Right cardiac atrium (tissue), 5 donors: ENCODE results near the gene PCBP3. TPM values are rescaled to one million over a fixed set of nuclear protein-coding genes. Genes with fewer than 3 reads are reported as not detected.

Experiments
- ATAC-seq, 2 donors: fragments of 200-7000 bp; cut with Tn5 transposase; one replicate each; pipeline versions ENCODE4 v1.8.0 to v1.9.1; 2020; ENCODE audit warnings: moderate library complexity in 2 of 2, mild to moderate bottlenecking in 1 of 2
- DNase-seq, 3 donors: peaks; one replicate each; pipeline ENCODE4 v3.0.0-alpha.2; 2020
- H3K27ac ChIP-seq: one replicate; pipeline ENCODE4 v1.5.1; 2013; ENCODE audit warnings: mild to moderate bottlenecking, low read length, control low read depth, moderate library complexity
- H3K27me3 ChIP-seq: one replicate; pipeline ENCODE4 v1.6.1; 2013; ENCODE audit not compliant: control insufficient read depth, insufficient read depth
- H3K4me1 ChIP-seq: one replicate; pipeline ENCODE4 v1.6.1; 2013; ENCODE audit warnings: low read length; ENCODE audit not compliant: control insufficient read depth, insufficient read depth
- H3K4me3 ChIP-seq: one replicate; pipeline ENCODE4 v1.5.1; 2013; ENCODE audit warnings: low read length, control low read depth
- H3K9me3 ChIP-seq: one replicate; pipeline ENCODE4 v1.6.1; 2013; ENCODE audit warnings: low read length; ENCODE audit not compliant: control insufficient read depth
- WGBS: extraction: QIAGEN DNeasy Blood & Tissue Kit; methylation state at CpG from one replicate; pipeline ENCODE4 v1.1.7; 2013; 5-methylcytosine and 5-hydroxymethylcytosine counted together
- intact Hi-C, 4 donors: fragments of 100-400 bp; cut with DNase I; formaldehyde crosslinking; loops; one replicate each; pipeline versions ENCODE4 v1.11.0 to v1.14.0; 2022 to 2023
- polyA plus RNA-seq: library from polyadenylated mRNA; stranded (reverse); fragments of 200-250 nt; gene quantifications from one replicate; pipeline ENCODE4 v1.2.3, GENCODE V29; 2013
- total RNA-seq, 4 donors: library from RNA; stranded (reverse); fragmentation: NEBNext Ultra II Directional; extraction: Animal tissue kit (Norgen Biotek cat#: 25700); gene quantifications; one replicate each; pipeline ENCODE4 v1.2.1, GENCODE V29; 2021
- donor health status: healthy with polysubstance abuse.
- donor health status: DM: no; HTN: yes; CAD: no.
- donor health status: DM: no; HTN: no; CAD: no.
- donor health status: DM: no; HTN: yes; CAD: no; lungs with severe emphysema.
- donor health status: DM: yes; HTN: yes; CAD: no.

PCBP3 gene
- total and polyA plus RNA-seq, 5 donors, result 1.2 to 4.9 (median 3.4) TPM

DNA sequence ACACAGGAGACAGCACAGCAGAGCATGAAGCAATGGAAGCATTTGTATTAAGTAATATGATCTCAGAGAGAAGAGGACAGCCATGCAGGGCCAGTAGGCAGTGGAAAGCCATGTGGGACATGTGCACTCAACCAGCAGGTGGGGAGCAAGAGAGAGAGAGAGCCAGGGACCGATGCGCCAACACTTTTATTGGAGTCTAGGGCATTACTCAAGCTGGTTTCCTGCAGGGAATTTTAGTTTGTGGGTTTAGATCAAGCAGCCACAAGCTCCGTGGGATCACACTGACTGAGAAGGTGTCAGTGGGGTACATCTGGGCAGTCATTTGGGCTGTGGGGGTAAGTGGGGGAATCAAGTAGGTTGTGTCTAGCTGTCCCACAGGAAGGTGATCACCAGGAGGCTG lies 137.1 kb downstream of the PCBP3 start:
- Histone ChIP-seq H3K4me1 (no peaks in the 10 kb centered on the region), H3K4me3 (no peak overlapping the region), H3K27ac (no peak overlapping the region), H3K9me3 (no peaks in the 10 kb centered on the region), H3K27me3 (no peaks in the 10 kb centered on the region)
- ATAC-seq, result no peak
- intact Hi-C loops, result no loop called here
- DNase-seq, result no peak
- WGBS, result 88% methylated on average over 3 of the region's 3 CpGs

- H3K27ac ChIP-seq, result no peak overlapping the region
- DNase-seq (no peak), ATAC-seq (no peak)
- intact Hi-C loops, result no loop called here
- 70% methylated on average over 4 of the region's 4 CpGs for WGBS
- no peaks in the 10 kb centered on the region for H3K27me3 ChIP-seq
- no peaks in the 10 kb centered on the region for H3K4me1 ChIP-seq
- no peaks in the 10 kb centered on the region for H3K9me3 ChIP-seq
- H3K4me3 ChIP-seq, result no peak overlapping the region
Measured at GRCh38 chr21:45781741-45782140, 138.2 kb downstream of the PCBP3 start.

- Histone ChIP-seq H3K27ac (no peak overlapping the region), H3K4me1 (no peaks in the 10 kb centered on the region), H3K27me3 (no peaks in the 10 kb centered on the region), H3K9me3 (no peaks in the 10 kb centered on the region), H3K4me3 (no peak overlapping the region)
- DNase-seq, result peak in 1 of 3 donors; percentile 10
- intact Hi-C loops, result no loop called here
- no peak for ATAC-seq
- WGBS, result 86% methylated on average over 6 of the region's 6 CpGs
Measured at GRCh38 chr21:45786660-45787059, 143.1 kb downstream of the PCBP3 start.

GRCh38 chr21:45787371-45787770 lies 143.8 kb downstream of the PCBP3 start:
- H3K4me3 ChIP-seq, result no peak overlapping the region
- no peaks in the 10 kb centered on the region for H3K4me1 ChIP-seq
- DNase-seq (no peak), ATAC-seq (no peak)
- intact Hi-C loops, result no loop called here
- no peak overlapping the region for H3K27ac ChIP-seq
- WGBS, result 91% methylated on average over 8 of the region's 8 CpGs
- no peaks in the 10 kb centered on the region for H3K9me3 ChIP-seq
- H3K27me3 ChIP-seq, result no peaks in the 10 kb centered on the region

GRCh38 chr21:45788198-45788597 lies 144.7 kb downstream of the PCBP3 start:
- no peaks in the 10 kb centered on the region for H3K4me1 ChIP-seq
- intact Hi-C loops, result no loop called here
- no peak overlapping the region for H3K27ac ChIP-seq
- DNase-seq (peak in 1 of 3 donors; percentile 32), ATAC-seq (no peak)
- H3K4me3 ChIP-seq, result no peak overlapping the region
- H3K27me3 ChIP-seq, result no peaks in the 10 kb centered on the region
- no peaks in the 10 kb centered on the region for H3K9me3 ChIP-seq
- 91% methylated on average over 16 of the region's 16 CpGs for WGBS

DNA sequence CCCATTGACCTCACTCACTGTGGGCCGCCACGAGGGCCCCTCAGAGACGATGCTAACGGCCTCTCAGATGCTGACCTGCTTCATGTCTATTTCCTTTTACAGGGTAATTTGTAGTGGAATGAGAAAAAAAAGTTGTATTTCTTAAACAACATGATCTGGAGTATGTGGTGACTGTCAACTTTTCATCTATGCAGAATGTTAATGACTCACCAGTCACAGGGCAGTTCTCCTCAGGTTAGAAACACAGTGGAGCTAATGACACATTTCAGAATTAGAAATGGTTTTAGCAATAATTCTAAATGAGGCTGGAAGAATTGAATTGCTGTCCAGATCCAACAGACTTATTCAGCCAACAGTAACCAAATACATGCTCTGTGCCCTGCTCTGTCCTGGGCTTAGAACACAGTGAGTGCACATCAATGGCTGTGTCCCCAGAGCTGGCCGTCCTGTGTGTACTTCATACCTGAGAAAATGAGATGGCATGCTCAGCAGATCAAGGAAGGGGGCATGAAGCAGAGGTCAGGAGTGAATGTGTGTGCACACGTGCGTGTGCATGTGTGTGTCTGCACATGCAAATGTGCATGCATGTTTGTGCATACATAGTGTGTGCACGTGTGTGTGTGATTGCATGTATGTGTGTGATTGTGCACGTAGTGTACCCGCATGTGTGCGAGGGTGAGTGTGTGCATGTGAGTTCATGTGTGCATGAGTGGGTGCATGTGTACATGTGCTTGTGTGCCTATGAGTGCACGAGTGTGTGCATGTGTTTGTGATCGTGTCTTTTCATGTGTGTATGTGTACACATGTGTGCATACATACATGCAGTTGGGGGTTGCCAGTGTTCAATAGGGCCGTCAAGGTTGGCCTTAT lies 145.3 kb downstream of the PCBP3 start:
- no peaks in the 10 kb centered on the region for H3K27me3 ChIP-seq
- no peak for ATAC-seq
- WGBS, result 88% methylated on average over 14 of the region's 14 CpGs

DNA sequence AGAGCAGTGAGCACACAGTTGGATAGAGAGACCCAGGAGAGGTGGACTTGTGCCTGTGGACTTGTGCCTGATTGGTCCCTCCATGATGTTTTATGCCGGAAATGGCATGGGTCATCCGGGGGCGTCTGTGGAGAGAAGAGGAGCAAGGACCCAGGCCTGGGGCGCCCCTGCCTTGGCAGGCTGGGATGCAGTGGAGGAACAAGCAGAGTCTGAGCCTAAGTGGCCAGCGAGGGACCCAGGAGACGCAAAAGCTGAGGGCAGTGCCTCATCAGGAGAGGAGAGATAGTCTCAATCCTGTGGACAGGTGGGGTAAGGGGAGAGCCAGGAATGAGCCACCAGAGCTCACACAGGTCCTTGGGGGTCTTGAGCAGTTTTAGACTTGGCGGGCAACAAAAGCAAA lies 146.9 kb downstream of the PCBP3 start:
- Histone ChIP-seq H3K27ac (no peak overlapping the region), H3K4me1 (no peaks in the 10 kb centered on the region), H3K9me3 (no peaks in the 10 kb centered on the region), H3K27me3 (no peaks in the 10 kb centered on the region), H3K4me3 (no peak overlapping the region)
- 90% methylated on average over 7 of the region's 7 CpGs for WGBS
- ATAC-seq (no peak), DNase-seq (no peak)
- intact Hi-C loops, result no loop called here

More for the DNA sequence above, 145.3 kb downstream of the PCBP3 start:
- no peak overlapping the region for H3K27ac ChIP-seq
- H3K4me1 ChIP-seq, result no peaks in the 10 kb centered on the region
- intact Hi-C loops, result no loop called here
- H3K9me3 ChIP-seq, result no peaks in the 10 kb centered on the region
- no peak for DNase-seq
- H3K4me3 ChIP-seq, result no peak overlapping the region

GRCh38 chr21:45791562-45792418 lies 148.3 kb downstream of the PCBP3 start:
- Histone ChIP-seq H3K4me3 (no peak overlapping the region), H3K27ac (no peak overlapping the region), H3K27me3 (no peaks in the 10 kb centered on the region), H3K9me3 (no peaks in the 10 kb centered on the region), H3K4me1 (no peaks in the 10 kb centered on the region)
- no peak for DNase-seq
- WGBS, result 85% methylated on average over 19 of the region's 19 CpGs
- intact Hi-C loops, result no loop called here
- no peak for ATAC-seq

DNA sequence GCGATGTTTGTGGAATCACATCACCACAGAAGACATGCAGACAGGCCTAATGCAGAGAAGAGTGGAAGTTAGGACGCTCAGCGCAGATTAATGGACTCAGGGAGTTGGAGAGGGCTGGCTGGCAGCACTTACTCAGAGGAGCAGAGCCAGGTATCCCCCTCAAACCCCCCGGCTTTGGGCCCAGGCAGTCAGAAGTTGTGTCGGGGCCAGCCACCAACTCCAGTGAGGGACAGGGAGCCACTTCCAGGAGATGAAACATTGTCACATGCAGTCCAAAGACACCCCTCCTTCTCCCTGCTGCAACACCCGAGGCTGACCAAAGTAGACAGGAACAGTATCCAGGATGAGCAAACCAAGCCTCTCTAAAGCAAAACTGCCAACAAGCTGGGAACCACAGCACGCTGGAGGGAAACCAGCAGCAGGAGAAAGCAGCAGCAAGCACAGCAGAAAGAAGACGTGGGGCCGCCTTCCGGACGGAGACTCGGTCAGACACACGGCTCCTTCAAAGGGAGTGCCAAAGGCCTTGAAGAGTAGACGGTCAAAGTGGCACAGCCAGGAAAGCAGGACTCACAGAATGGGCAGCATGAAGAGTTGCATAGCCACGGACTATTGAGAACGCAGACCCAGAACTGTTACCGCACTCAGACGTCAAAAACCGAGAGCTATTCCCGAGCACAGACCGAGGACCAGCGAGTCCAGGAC lies 149.3 kb downstream of the PCBP3 start:
- Histone ChIP-seq H3K4me1 (no peaks in the 10 kb centered on the region), H3K9me3 (no peaks in the 10 kb centered on the region), H3K4me3 (no peak overlapping the region), H3K27me3 (no peaks in the 10 kb centered on the region), H3K27ac (no peak overlapping the region)
- 84% methylated on average over 22 of the region's 22 CpGs for WGBS
- intact Hi-C loops, result no loop called here
- DNase-seq (no peak), ATAC-seq (no peak)

DNA sequence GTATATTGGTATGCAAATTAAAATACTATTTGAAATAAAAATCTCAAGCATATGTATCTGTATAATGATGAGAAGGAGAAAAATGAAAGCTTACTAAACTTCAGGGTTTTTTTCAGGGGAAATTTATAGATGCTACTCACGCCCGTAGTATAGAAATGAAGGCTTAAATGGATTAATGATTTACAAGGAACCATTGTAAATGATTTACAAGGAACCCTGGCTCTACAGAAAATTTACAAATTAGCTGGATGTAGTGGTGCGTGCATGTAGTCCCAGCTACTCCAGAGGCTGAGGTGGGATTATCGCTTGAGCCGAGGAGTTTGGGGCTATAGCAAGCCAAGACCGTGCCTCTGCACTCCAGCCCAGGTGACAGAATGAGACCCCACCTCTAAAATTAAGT lies 150.5 kb downstream of the PCBP3 start:
- ATAC-seq (no peak), DNase-seq (no peak)
- intact Hi-C loops, result no loop called here
- no peak overlapping the region for H3K27ac ChIP-seq
- H3K4me1 ChIP-seq, result no peaks in the 10 kb centered on the region
- no peaks in the 10 kb centered on the region for H3K27me3 ChIP-seq
- no peak overlapping the region for H3K4me3 ChIP-seq
- WGBS, result 85% methylated on average over 6 of the region's 6 CpGs
- no peaks in the 10 kb centered on the region for H3K9me3 ChIP-seq

GRCh38 chr21:45796003-45796402 lies 152.5 kb downstream of the PCBP3 start:
- Histone ChIP-seq H3K4me3 (no peak overlapping the region), H3K4me1 (no peaks in the 10 kb centered on the region), H3K27ac (no peak overlapping the region), H3K9me3 (no peaks in the 10 kb centered on the region), H3K27me3 (no peaks in the 10 kb centered on the region)
- intact Hi-C loops, result no loop called here
- WGBS, result 64% methylated on average over 3 of the region's 3 CpGs
- DNase-seq (no peak), ATAC-seq (no peak)
